MM.1S (cell line): ENCODE data around the gene BPHL.

ENCODE experiments used
- DNase-seq: peaks from one replicate; pipeline ENCODE4 v3.0.0-alpha.2; 2015
- H2AFZ ChIP-seq: fragments of 300-600 bp; sonication (generic); 2 replicates; pipeline ENCODE4 v1.6.0; 2016; ENCODE audit warnings: antibody characterized with exemption, low read length
- H3F3A ChIP-seq: fragments of 300-600 bp; sonication (generic); 2 replicates; pipeline ENCODE4 v1.6.1; 2016; ENCODE audit warnings: mild to moderate bottlenecking, antibody characterized with exemption, low read length, moderate library complexity, mixed read lengths; ENCODE audit not compliant: insufficient read depth
- H3K27ac ChIP-seq: fragments of 300-600 bp; sonication (generic); 2 replicates; pipeline ENCODE4 v1.5.1; 2016; ENCODE audit warnings: mild to moderate bottlenecking, low read length
- H3K27me3 ChIP-seq: fragments of 300-600 bp; sonication (generic); replicated peaks from 2 replicates; pipeline ENCODE4 v1.6.0; 2016; ENCODE audit warnings: low read length; ENCODE audit not compliant: insufficient read depth
- H3K36me3 ChIP-seq: fragments of 300-600 bp; sonication (generic); replicated peaks from 2 replicates; pipeline ENCODE4 v1.6.1; 2016; ENCODE audit warnings: mild to moderate bottlenecking, low read length, mixed read lengths; ENCODE audit not compliant: insufficient read depth
- H3K4me1 ChIP-seq: fragments of 300-600 bp; sonication (generic); 2 replicates; pipeline ENCODE4 v1.6.1; 2016; ENCODE audit warnings: low read length, mixed read lengths
- H3K4me2 ChIP-seq: fragments of 300-600 bp; sonication (generic); 2 replicates; pipeline ENCODE4 v1.6.0; 2016; ENCODE audit warnings: low read depth, low read length
- H3K4me3 ChIP-seq: fragments of 300-600 bp; sonication (generic); 2 replicates; pipeline ENCODE4 v1.5.1; 2016; ENCODE audit warnings: low read length, mixed read lengths
- H3K79me2 ChIP-seq: fragments of 300-600 bp; sonication (generic); 2 replicates; pipeline ENCODE4 v1.6.1; 2016; ENCODE audit warnings: mixed run types, low read length, mixed read lengths
- H3K9ac ChIP-seq: fragments of 300-600 bp; sonication (generic); 2 replicates; pipeline ENCODE4 v1.6.1; 2016; ENCODE audit warnings: low read length, mixed read lengths
- H3K9me2 ChIP-seq: fragments of 300-600 bp; sonication (generic); replicated peaks from 2 replicates; pipeline ENCODE4 v1.6.1; 2016; ENCODE audit warnings: mild to moderate bottlenecking, low read length, mixed read lengths; ENCODE audit not compliant: insufficient read depth
- H3K9me3 ChIP-seq: fragments of 300-600 bp; sonication (generic); replicated peaks from 2 replicates; pipeline ENCODE4 v1.6.1; 2016; ENCODE audit warnings: mild to moderate bottlenecking, low read length, mixed read lengths; ENCODE audit not compliant: insufficient read depth
- H4K20me1 ChIP-seq: fragments of 300-600 bp; sonication (generic); 2 replicates; pipeline ENCODE4 v1.6.1; 2016; ENCODE audit warnings: mild to moderate bottlenecking, low read length, moderate library complexity, mixed read lengths; ENCODE audit not compliant: insufficient read depth
- EZH2 ChIP-seq: fragments of 300-600 bp; sonication (generic); optimal IDR thresholded peaks from 2 replicates; pipeline ENCODE3; 2017; ENCODE audit warnings: low read depth, mild to moderate bottlenecking, antibody characterized with exemption, low read length, mixed read lengths
- EZH2phosphoT487 ChIP-seq: fragments of 300-600 bp; sonication (generic); IDR thresholded peaks from 2 replicates; pipeline ENCODE4 v1.6.1; 2018; ENCODE audit warnings: antibody characterized with exemption, low read length
- TF ChIP-seq, protein P1 (sequence below): fragments of 300-600 bp; sonication (generic); IDR thresholded peaks from 2 replicates; pipeline ENCODE4 v1.5.1; 2016; ENCODE audit warnings: antibody characterized with exemption, low read length, mixed read lengths

The BPHL gene

DNA sequence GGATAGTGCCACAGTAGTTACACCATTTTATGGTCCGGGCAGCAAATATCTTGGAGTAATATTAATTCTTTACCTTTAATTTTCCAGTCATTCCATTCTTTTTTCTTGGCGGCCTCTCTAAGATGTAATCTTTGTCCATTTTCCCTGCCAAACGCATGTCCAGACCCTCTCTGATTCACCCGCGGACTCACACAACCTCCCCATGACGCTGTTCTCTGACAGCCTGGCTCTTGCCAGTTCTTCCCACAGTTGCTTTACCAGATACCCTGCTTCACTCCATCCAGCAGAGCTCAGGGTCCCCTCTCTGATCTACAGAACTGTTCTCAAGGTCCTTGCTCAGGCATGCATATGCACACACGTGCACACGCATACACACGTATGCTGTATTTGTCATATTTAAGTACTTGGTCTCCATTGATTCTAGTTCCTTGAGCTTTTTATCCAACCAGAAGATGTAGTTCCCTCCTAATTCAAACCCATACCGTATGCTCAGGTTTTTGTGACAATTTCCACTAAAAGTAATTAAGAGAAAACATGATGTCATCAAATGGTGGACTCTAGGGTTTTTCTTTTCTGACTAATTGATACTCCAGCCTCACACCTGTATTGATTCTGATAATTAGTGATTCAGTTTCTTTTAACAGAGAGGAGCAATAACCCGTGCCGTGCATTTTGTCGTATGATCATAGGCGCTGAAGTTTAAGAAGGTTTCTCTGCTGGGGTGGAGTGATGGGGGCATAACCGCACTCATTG is 10.0 kb downstream of the BPHL start:
- no peaks in the 10 kb centered on the region for H3K9me2 ChIP-seq
- no peaks in the 10 kb centered on the region for H3K36me3 ChIP-seq
- H3K27ac ChIP-seq = no peak overlapping the region

GRCh38 chr6:3131695-3132094 is 13.2 kb downstream of the BPHL start:
- H3K36me3 ChIP-seq = no peaks in the 10 kb centered on the region
- H3K4me1 ChIP-seq = no peaks in the 10 kb centered on the region
- H3K27ac ChIP-seq = no peak overlapping the region
- TF ChIP-seq, protein P1, sequence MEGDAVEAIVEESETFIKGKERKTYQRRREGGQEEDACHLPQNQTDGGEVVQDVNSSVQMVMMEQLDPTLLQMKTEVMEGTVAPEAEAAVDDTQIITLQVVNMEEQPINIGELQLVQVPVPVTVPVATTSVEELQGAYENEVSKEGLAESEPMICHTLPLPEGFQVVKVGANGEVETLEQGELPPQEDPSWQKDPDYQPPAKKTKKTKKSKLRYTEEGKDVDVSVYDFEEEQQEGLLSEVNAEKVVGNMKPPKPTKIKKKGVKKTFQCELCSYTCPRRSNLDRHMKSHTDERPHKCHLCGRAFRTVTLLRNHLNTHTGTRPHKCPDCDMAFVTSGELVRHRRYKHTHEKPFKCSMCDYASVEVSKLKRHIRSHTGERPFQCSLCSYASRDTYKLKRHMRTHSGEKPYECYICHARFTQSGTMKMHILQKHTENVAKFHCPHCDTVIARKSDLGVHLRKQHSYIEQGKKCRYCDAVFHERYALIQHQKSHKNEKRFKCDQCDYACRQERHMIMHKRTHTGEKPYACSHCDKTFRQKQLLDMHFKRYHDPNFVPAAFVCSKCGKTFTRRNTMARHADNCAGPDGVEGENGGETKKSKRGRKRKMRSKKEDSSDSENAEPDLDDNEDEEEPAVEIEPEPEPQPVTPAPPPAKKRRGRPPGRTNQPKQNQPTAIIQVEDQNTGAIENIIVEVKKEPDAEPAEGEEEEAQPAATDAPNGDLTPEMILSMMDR = no peak
- TF ChIP-seq EZH2 (no peak), EZH2phosphoT487 (no peak)
- no peak overlapping the region for H3K4me2 ChIP-seq
- H3K9me3 ChIP-seq = no peaks in the 10 kb centered on the region
- no peak for DNase-seq
- H3K4me3 ChIP-seq = no peak overlapping the region
- no peaks in the 10 kb centered on the region for H3K27me3 ChIP-seq
- H4K20me1 ChIP-seq = no peaks in the 10 kb centered on the region
- H2AFZ ChIP-seq = no peak overlapping the region
- H3K79me2 ChIP-seq = no peaks in the 10 kb centered on the region
- H3K9ac ChIP-seq = no peak overlapping the region
- H3F3A ChIP-seq = no peaks in the 10 kb centered on the region
- H3K9me2 ChIP-seq = no peaks in the 10 kb centered on the region

More for the DNA sequence above, 10.0 kb downstream of the BPHL start:
- Histone ChIP-seq H3K9ac (no peak overlapping the region), H3K4me1 (no peaks in the 10 kb centered on the region), H3K9me3 (no peaks in the 10 kb centered on the region), H2AFZ (no peak overlapping the region), H3K4me2 (no peak overlapping the region), H4K20me1 (no peaks in the 10 kb centered on the region), H3K4me3 (no peak overlapping the region), H3K27me3 (0 out of 2 replicates have a peak, but pooled peaks cover 3% of the 10 kb centered on the region), H3K79me2 (no peaks in the 10 kb centered on the region), H3F3A (no peaks in the 10 kb centered on the region)
- TF ChIP-seq EZH2 = no peak
- TF ChIP-seq EZH2phosphoT487 = no peak
- TF ChIP-seq, protein P1 = no peak
- no peak for DNase-seq

DNA sequence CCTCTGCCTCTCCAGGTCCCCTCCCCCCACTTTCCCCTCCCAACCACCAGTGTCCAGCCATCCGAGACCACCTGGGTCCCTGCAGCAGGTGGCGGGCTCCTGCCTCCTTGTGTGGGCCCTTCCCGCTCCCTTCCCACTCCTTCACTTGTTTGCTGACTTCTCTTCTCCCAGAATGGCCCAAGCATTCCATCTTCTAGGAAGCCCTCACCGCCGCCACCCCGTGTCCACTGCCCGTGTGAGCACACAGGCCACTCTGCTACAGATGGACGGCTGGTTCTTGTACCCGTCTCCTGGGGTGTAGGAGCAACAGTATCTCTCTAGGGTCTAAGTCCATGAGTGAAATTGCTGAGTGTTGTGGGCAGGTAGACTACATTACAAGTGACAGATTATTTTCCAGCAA is 15.0 kb downstream of the BPHL start:
- Histone ChIP-seq H3K27ac (no peak overlapping the region), H3K27me3 (no peaks in the 10 kb centered on the region), H3K4me3 (no peak overlapping the region), H3K4me1 (no peaks in the 10 kb centered on the region), H3K9me2 (no peaks in the 10 kb centered on the region), H3K9ac (no peak overlapping the region), H3K79me2 (no peaks in the 10 kb centered on the region), H2AFZ (no peak overlapping the region), H3K36me3 (no peaks in the 10 kb centered on the region), H3K9me3 (no peaks in the 10 kb centered on the region), H4K20me1 (no peaks in the 10 kb centered on the region), H3K4me2 (no peak overlapping the region), H3F3A (no peaks in the 10 kb centered on the region)
- no peak for DNase-seq
- TF ChIP-seq, protein P1 = no peak
- TF ChIP-seq EZH2 (no peak), EZH2phosphoT487 (no peak)
